ENCODE measurements around the gene NPHP1.
"Not testable (repeated sequence)": the region's sequence is repeated elsewhere in the genome, so short reads cannot be mapped to it uniquely, and the experiment has no call there.

The NPHP1 gene

GRCh38 chr2:110130757-110131156 is 74.1 kb downstream of the NPHP1 start:
- DNase-seq (ENCODE audit: low read depth, low spot score), result no peak

DNA sequence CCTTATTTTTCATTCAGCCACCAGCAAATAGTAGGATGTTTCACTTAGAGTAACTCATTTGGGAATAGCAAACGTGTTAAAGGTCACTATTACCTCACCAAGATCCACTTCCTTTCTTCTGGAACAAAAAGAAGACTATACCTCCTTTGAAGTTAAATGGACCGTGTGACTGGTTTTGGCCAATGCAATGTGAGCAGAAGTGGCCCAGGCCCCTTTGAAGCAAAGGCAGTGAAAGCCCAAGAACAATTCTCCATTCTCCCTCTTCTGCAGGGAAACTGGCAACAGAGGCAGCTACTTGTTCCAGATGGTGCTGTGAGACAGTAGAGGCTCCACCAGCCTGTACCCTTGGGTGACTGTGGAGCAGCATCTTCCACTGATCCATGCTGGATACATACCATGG is 77.9 kb downstream of the NPHP1 start:
- DNase-seq (ENCODE audit: low read depth, low spot score), result no peak

DNA sequence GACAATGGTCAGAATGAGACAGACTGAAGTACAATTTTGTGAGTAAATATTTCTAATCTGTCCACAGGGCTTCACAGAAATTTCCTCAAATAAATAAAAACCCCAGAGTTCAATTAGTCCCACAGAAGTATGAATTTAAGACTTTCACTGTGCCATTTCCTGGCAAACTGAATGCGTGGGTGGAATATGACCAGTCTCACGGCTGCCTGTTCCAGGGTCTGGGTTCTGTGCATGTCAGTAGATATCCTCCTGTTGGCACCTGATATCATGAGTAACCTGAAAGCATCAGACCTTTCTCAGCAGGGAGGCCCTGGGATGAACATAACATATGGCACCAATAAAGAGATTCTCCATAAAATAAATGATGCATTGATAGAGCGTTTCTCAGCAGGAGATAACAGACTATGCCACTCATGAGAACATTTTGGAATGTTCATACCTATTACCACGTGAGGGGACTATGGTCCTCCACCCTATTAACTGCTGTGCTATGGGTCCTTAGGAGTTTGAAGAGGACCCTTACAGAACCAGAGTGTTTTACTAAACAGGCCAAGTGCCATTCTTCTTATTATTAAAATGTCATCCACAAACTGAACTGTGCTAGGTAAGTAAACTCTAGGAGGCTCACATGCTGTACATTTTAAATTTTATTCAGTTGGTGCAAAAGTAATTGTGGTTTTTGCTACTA is 78.6 kb downstream of the NPHP1 start:
- DNase-seq (ENCODE audit: low read depth, low spot score), result no peak

- DNase-seq (ENCODE audit: low read depth, low spot score), result no peak
Measured at GRCh38 chr2:110124939-110125691, 79.7 kb downstream of the NPHP1 start.

GRCh38 chr2:110124038-110124825 is 80.6 kb downstream of the NPHP1 start:
- DNase-seq (ENCODE audit: low read depth, low spot score), result no peak

- no peak for DNase-seq (ENCODE audit: low read depth, low spot score)
Measured at GRCh38 chr2:110121592-110121991, 83.2 kb downstream of the NPHP1 start.

- DNase-seq (ENCODE audit: low read depth, low spot score), result no peak
Measured at GRCh38 chr2:110121052-110121334, 83.8 kb downstream of the NPHP1 start.

- no peak for DNase-seq (ENCODE audit: low read depth, low spot score)
Measured at GRCh38 chr2:110120171-110121051, 84.4 kb downstream of the NPHP1 start.

- peak; percentile 17 for DNase-seq (ENCODE audit: low read depth, low spot score)
Measured at GRCh38 chr2:110116033-110116710, 88.6 kb downstream of the NPHP1 start.

DNA sequence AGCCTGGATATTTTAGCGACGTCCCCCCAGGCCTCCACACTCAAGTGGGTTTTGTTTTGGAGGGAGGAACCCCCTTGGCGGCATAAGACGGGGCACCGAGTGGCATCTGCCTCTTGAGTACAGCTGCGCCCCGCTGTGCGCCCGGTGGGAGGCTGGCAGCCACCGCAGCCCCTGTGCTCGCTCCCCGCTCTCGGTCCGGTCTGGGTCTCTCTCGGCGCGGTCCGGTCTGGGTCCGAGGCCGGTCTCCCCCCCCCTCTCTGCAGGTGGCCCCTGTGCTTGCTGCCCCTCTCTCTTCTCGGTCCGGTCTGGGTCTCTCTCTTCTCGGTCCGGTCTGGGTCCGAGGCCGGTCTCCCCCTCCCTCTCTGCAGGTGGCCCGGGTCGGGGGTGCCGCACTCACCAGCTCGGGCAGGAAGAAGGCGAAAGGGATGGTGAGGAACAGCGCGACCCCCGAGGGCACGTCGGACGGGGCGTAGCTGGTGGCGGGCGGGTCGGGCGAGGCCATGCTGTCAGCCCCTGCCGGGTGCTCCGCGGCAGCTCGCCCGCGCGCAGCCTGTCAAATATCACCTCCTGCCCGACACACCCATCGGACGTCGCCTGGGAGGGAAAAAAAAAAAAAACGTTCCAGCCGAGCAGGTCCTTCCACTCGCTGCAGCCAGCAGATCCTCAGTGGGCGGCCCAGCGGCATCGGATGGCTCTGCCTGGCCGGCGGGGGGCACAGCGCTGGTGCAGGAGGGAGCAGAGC is 89.4 kb downstream of the NPHP1 start, which contains the start of gene MALL:
MALL (minus strand) TSS at position 532 of the 742 bp plus-strand sequence; CDS start at position 502, 30 bp downstream.
- DNase-seq (ENCODE audit: low read depth, low spot score), result no peak

GRCh38 chr2:110114831-110115255 is 90.0 kb downstream of the NPHP1 start:
- DNase-seq (ENCODE audit: low read depth, low spot score), result no peak

DNA sequence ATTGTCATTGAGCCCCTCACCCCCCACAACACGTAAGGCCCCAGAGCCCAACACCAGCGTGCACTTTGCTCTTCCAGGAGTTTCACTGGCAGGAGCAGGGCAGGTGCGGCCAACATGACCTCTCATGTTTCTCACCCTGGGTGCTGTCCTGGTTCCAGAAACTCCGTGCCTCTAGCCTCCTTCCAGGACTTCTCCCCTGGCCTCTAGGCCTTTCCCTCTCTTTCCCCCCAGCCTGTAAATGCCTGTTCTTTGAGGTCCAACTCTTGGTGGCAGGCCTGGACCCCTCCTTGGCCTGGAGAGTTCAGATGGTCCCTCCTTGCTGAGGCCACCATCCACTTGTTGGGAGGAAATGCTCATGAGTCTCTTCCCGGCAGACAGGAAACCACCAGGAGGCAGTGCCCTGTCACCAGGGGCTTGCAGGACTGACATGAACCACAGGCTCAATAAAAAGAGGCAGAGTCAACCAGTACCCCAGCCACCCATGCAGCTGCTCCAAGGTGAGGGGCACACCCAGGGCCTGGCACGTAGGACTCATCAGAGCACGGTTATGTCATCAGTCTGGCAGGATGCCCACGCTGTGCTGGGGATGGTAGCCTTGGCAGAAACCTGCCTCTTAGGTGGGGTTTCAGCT is 90.7 kb downstream of the NPHP1 start:
- DNase-seq (ENCODE audit: low read depth, low spot score), result no peak

DNA sequence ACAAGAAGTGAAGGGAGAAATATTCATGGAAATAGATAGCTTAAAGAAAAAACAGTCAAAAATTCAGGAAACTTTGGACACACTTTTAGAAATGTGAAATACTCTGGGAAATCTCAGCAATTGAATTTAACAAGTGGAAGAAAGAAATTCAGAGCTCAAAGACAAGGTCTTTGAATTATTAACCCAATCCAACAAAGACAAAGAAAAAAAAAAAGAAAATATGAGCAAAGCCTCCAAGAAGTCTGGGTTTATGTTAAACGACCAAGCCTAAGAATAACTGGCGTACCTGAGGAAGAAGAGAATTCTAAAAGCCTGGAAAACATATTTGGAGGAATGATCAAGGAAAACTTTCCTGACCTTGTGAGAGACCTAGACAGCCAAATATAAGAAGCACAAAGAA is 96.5 kb downstream of the NPHP1 start:
- not testable (repeated sequence) for DNase-seq (ENCODE audit: low read depth, low spot score)

DNA sequence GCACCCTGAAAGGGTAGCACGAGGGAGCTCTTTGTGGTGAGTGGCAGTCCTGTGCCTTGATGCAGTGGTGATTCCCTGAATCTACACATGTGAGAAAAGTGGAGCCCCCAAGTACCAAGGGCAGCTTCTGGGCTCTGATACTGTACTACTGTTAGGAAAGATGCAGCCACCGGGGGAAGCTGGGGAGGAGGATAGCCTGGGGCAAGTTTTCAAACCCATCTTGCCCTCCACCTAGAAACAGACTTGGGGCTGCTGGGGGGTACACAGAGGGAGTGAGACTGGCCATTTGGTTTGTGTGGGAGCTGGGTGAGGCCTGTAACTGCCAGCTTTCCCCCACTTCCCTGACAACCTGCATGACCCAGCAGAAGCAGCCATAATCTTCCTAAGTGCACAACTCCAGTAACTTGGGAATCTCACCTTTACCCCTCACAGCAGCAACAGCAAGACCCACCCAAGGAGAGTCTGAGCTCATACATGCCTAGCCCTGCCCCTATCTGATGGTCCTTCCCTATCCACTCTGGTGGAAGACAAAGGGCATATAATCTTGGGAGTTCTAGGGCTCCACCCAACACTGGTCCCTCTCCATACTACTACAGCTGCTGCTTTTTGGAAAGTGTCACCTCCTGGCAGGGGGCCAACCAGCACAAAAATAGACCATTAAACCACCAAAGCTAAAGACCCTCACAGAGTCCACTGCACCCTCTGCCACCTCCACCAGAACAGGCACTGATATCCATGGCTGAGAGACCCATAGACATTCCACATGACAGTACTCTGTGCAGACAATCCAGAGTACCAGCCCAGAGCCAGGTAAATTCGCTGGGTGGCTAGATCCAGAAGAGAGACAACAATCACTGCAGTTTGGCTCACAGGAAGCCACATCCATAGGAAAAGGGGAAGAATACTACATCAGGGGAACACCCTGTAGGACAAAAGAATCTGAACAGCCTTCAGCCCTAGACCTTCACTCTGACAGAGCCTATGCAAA is 97.4 kb downstream of the NPHP1 start:
- no peak for DNase-seq (ENCODE audit: low read depth, low spot score)

DNA sequence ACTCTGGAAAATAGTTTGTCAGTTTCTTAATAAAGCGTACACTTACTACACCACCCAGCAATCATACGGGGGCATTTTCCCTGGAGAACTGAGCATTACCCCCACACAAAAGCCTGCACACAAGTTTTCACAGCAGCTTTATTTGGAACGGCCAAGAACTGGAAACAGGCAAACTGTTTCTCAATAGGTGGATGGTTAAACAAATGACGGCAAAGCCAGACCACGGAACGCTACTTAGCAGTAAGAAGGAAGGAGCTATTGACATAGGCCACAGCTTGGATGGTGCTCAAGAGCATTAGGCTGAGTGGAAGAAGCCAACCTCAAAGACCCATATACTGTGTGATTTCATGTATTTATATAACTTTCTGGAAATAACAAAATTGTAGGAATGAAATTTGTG is 98.2 kb downstream of the NPHP1 start:
- no peak for DNase-seq (ENCODE audit: low read depth, low spot score)

GRCh38 chr2:110105608-110106467 is 99.0 kb downstream of the NPHP1 start:
- no peak for DNase-seq (ENCODE audit: low read depth, low spot score)

DNA sequence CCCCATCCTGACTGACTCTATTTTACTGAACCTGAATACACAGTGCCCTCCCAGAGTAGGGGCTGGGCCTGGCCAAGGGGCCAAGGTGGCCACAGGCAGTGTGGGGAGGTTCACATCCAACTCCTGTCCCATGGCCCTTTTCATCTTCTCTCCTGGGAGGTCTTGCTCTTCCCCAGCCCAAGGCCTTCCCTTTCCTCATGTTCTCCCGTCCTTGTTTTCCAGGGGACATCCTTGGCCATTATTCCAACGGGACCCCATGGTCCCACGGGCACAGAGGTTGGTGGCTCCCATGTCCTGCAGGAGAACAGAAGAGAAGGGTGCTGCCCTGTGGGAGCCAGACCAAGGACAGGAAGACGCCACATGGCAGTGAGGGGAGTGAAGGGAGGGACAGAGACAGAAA is 99.6 kb downstream of the NPHP1 start:
- no peak for DNase-seq (ENCODE audit: low read depth, low spot score)

All from iPS DF 19.7 (cell line).